GM21360 (cell line): ENCODE data around the gene POU2F3.

ENCODE experiments used
- ATAC-seq: cut with Tn5 transposase; IDR thresholded peaks from one replicate; pipeline ENCODE4 v1.9.1; 2021; ENCODE audit warnings: mild to moderate bottlenecking, moderate library complexity; ENCODE audit not compliant: unreplicated experiment

Gene POU2F3

DNA sequence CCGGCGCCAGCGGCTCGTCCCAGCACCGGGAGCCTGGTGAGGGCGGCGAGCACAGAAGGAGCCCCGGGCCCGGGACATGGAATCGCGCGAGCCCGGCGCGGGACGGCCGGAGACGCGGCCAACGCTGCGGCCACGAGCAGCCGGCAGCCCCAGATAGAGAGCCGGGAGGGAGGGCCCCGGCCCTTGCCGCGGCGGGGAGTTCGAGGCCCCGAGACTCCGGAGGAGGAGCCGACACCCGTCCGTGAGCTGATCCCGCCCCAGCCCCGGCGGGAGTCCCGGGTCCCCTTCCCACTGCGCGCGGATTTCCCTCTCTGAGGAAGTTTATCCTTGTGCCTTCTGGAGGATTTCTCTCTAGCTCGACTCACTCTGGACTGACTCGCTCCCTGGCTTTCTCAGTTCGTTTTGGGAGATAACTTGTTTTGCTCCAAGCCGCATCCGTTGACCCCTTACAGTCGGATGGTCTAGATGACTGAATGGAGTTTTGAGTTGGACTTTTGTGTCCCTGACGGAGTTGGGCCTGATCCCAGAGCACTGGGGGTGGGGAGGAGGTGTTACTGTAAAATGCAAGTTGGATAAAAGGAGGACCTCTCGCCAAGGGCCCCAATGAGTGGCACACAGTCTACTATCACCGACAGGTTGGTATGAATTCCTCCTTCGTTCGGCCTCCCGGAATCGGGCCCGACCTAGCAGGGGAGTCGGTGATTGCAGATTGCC lies 96.9 kb downstream of the POU2F3 start:
- ATAC-seq: peak; percentile 29

DNA sequence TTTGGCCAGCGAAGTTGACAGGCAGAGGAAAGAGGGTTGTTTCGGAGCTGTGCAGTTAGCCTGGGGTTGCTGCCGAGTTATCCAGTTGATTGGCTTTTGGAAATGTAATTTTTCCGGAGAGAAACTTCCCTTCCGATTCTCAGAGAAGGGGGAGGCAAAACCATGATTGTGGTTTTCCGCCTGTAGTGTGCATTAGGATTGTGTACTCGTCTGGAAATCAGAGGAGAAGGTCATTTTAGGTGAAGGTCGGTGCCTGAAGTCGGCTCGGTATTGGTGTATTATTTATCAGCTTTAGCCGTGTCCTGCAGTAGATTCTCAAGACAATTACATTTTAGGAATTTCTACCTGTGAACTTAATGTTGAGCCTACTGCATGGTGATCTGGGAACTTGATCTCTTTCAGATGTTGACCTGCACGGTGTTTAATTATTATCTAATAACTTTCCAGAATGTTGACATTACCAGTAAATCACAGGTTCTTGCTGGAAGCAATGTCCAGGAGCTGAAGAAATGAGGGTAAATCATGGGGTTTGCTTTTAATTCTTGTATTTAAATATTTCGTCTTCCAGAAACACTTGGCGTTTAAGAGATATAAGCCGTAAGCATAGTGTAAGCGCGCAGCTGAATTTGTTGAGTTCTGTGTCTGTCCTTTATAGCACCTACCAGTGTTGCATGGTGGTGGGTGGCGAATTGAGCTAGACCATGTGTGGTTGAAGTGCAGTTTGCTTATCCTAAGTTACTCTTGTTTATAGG lies 97.6 kb downstream of the POU2F3 start:
- no peak for ATAC-seq

DNA sequence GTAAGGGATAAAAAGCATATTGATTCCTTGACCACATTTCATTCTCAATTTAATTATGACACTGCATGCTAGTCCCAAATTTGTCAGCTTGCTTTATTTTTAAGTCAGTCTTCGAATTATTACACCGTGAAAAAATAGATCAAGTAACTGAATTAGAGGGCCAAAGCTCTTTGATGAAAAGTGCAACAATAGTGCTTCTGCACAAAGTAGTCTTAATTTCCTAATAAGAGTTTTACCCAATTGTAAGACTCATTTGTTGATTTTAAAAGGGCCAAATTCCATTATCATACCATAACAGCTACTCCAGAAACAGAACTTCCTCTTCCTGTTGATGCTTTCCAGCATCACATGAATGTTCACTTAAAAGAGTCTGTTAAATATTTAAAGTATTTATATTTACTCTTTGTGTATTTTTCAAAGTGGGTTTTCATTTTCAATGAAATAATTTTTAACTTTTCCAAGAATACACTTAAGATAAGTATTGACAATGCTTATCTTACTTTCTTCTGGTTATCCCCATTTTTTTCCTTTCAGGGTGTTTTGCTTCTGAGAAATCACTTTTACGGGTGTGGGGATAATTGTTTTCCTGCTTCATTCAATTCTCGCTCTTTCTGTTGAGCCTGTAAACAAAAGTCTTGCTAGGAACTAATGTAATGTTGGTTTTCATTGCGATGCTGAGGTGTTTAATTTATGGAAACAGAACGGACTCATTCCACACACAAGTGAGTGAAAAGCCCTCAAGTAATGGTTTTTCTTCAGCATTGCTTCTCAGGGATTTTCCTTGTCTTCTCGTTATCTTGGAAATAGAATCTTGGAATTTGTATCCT lies 98.4 kb downstream of the POU2F3 start:
- ATAC-seq: no peak

DNA sequence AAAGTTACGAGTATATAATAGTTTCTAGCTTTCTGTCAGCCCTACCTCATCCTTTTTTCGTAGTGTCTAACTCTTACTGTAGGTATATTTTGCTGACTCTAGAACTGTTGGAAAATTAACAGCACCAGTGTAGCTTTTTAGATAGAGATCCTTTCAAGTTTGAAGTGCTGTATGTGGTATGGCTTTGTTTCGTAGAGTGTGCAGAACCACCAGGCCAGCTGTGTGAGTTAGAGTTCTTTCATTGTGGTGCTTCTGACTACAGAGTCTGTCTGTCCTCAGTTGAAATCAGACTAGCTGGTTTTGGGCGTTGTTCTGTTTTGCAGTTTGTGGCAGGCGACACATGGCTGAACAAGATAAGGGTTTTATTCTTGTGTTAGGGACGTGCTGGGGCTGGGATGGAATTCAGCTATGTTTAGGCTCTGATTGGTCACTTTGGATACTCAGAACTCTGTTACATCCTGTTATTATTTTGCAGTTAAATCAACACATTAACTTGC lies 99.5 kb downstream of the POU2F3 start:
- no peak for ATAC-seq

DNA sequence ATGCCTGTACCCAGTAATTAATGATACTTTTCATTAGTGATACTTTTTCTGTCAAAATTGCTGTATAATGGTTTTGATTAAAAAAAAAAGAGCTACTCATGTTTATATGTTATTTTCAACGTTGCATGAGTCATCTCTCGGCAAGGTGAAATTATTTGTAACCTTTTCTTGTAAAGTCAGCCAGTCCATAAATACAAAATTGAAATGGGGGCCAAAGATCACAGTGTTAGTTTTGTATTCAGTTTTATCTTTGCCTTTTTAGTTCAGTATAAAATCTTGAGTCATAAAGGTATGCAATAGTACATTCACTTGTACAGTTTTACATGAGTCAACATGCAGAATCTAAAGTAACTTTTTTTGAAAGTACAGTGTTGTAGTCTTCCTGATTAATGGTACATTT lies 100.6 kb downstream of the POU2F3 start:
- ATAC-seq: no peak

DNA sequence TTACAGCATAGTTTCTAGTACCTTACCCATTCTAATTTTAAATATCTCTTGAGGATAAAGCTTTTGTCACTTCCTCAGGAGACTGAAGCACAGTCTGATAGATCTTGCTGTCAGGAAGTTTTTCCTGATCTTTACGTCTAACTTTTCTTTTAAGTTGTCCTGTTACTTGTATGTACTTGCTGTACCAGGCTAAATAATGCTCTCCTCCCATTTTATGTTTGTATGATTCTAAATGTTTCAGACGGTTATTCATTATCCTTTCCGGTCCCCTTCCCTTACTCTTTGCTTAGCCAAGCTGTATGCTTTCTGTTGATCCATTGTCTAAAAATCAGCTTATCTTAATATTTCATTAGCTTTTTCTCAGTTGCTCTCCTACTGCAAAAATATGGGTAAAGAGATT lies 102.3 kb downstream of the POU2F3 start:
- ATAC-seq: no peak

DNA sequence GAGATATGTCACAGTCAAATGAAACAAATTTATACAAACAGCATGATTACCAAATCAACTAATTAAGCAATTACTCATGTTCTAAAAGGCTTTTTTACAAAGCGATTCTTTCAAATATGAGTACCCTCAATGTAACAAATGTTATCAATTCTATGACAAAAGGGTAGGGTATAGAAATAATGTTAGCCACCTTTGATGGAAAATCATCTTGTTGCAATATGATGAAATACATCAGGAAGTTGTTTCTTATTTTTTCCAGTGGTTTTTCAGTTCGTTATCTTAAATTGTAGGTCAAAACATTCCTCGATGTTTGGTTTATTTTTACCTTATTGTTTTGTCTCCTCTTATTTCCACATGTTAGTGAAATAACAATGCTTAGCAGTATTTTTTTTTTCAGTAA lies 102.7 kb downstream of the POU2F3 start:
- no peak for ATAC-seq

DNA sequence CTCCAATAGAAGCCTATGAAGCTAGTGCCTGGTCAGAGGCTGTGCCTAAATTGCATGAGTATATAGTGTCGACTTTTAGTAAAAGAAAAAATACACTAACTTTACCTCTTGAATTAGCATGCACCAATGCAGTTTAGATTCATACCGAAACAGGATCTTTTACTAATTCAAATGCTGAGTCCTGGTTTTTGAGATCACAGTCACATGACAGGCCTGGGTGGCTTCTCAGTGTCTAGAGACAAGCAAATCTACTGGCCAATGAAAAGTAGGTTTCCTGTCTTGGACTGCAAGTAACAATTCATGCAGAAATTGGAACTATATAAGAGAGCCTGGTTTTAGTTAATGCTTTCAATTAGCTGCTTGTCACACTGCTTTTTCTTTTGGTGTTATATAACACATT lies 103.5 kb downstream of the POU2F3 start:
- peak; percentile 46 for ATAC-seq

DNA sequence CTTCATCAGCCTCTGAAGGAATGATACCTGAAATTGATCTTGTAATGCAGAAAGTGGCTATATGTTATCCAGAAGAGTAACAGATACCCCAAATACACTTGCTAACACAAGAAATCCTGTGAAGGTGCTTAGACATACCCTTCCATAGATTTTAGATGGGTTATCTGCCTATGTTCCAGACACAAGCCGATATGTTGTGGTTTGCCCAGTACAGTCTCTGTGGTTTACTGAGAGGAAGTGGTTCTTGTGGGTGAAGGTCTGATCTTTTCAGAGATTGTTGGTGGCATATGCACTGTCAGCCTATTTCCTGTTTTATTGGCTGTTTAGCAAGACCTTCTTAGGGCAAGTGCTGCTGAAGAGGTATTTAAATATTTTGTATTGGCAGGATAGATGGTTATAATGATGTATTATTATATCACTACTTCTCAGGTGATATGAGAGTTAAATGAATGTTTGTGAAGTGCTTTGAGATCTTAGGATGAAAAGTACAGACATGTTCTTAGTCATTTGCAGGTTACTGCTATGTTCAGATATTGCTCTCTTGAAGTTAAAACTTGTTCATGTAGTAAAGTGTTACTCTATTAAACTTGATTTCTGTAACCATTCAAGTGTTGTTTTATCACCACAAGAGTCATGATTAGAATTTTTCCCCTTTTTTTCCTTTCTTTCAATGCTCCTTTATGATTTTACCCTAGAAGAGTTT lies 104.5 kb downstream of the POU2F3 start:
- ATAC-seq: peak; percentile 72

DNA sequence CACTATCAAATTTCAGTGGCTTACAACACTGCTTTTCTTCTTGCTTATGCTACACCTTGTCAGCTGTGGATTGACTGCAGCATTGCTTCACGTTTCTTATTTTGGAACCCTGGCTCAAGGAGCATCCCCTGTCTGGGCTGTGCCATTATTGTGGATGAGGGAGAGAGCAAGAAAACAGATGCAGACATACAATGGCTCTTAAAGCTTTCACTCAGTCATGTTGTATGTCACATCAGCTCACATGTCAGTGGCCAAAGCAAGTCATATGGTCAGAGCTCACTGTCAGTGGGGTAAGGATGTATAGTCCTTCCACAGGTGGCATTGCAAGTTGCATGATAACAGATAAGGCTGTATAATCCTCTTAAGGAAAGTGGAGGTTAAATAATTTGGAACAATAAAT lies 106.3 kb downstream of the POU2F3 start:
- ATAC-seq: no peak

DNA sequence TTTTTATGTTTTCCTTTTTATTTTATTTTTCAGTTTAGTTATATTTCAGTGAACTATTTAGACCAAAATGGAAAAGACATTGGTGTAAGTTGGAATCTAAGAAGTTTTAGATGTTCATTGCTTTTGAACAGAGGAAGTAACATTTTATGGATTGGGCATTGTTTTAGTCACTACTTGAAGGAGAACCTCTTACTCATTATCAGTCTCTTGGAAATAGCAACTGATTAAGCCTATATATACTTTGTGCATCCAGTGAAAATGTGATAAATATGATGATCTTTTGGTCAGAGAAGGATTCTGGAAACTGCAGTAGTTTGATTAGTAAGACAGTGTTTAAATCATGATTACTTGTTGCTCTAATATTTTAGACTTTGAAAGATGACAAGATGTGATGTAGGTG lies 110.7 kb downstream of the POU2F3 start:
- ATAC-seq: no peak

DNA sequence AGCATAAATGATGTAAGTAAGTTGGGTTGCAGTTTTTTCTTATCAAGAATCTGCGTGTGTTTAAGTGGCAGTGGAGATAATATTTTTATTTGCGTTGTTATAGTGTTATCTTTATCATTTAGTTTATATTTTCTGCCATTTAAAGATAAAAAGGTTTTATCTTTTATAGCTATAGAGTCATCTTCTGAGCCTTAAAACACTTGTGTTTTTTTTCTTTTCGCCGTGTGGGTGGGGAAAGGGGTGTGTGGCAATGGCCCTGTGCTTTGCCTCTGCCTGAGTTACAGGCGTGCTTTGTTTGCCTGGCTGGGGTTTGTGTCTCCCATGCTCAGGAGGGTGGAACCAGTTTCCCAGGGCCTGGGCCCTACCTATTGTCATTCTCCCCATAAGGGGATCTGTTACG lies 112.5 kb downstream of the POU2F3 start:
- no peak for ATAC-seq

DNA sequence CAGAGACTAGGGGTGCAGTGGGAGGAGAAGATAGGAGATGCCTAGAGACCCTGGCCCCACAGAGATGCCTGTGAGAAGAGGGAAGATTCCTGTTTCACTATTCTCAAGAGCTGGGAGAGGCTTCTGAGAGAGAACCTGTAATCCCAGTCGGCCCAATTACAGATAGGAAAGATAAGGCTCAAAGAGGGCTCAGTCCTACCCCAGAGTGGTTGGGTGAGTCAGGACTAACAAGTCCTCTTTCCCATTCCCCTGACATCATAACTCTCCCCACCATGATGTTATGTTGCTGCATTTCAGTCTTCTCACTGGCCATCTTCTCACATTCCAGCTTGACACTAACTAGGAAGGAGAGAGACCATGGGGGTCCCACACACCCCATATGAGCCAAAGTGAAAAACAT lies 114.1 kb downstream of the POU2F3 start:
- ATAC-seq: no peak

DNA sequence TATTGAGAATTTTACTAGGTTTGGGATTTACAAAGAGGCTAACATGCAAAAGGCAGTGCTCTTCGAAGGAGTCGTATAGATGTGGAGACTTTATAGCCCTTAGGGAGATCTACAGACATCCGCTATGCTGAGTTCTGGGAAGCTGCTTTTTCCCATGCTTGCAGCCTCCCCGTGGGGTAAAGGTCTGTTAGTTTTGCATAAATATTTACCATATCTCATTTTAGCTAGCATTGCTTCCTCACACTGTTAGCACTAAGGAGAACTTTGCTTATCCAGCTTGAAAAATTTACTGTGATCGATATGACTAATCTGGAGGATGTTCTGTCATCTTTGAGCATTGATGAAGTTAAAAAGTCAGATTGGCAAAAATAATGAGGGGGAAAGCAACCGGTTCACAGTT lies 114.8 kb downstream of the POU2F3 start:
- no peak for ATAC-seq

DNA sequence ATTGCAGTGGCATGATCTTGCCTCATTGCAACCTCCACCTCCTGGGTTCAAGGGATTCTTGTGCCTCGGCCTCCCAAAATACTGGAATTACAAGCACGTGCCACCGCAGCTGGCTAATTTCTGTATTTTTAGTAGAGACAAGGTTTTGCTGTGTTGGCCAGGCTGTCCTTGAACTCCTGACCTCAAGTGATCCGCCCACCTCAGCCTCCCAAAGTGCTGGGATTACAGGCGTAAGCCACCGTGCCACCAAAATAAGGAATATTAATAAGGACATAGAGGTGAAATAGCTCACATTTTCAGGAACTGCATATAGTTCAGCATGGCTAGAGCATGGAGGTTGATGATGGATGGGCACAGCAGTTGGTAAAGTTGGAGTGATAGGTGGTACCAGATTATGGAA lies 117.7 kb downstream of the POU2F3 start:
- no peak for ATAC-seq

DNA sequence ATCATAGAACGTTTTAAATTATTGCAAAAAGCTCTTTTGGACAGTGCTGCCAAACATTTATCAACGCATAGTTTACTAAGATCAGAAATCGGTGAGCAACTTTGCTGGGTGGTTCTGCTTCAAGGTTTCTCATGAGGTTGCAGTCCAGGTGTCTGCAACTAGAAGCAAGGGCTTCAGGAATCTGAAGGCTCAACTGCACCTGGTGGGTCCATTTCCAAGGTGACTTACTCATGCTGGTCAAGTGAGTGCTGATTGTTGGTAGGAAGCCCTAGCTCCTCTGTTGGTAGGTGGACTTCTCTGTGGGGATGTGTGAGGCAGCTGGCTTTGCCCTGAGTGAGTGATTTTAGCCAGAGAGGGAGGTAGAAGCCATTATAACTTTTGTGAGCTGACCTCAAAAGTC lies 118.8 kb downstream of the POU2F3 start:
- no peak for ATAC-seq

DNA sequence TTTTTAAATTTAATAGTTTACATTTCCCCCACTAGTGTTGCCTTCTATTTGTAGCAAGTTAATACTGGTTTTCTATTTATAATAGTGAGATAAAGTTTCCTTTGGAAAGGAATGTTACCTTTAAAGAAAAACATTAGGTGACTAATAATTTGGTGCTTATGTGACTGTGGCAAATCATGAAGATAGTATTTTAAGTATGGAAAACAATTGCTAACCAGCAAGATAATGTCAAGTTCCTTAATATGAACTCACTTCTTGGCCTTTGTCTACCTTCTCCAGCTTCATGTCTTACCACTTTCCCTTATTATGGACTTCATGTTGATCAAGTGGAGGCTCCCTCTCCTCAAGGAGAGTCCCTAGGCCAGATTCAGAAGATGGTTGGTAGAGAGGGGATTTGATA lies 123.5 kb downstream of the POU2F3 start:
- no peak for ATAC-seq

DNA sequence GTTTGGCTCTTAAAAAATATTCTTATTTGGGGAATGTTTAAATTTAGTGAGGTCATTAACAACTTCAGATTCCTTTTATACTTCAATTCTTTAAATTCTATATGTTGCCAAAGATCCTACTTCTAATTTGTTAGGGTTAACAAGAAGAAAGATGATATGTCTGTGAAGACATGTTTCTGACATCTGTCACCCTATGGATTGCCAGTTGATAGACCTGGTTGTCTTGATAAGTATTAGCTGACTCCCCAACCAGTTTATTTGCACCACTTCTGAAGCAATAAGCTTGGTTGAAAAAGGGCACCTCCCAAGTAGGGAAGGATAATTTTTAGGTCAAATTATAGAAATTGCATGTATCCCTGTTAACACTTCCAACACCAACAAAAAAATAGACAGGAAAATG lies 125.6 kb downstream of the POU2F3 start:
- no peak for ATAC-seq
